ENCODE data around the gene PHKB.

Gene PHKB

DNA sequence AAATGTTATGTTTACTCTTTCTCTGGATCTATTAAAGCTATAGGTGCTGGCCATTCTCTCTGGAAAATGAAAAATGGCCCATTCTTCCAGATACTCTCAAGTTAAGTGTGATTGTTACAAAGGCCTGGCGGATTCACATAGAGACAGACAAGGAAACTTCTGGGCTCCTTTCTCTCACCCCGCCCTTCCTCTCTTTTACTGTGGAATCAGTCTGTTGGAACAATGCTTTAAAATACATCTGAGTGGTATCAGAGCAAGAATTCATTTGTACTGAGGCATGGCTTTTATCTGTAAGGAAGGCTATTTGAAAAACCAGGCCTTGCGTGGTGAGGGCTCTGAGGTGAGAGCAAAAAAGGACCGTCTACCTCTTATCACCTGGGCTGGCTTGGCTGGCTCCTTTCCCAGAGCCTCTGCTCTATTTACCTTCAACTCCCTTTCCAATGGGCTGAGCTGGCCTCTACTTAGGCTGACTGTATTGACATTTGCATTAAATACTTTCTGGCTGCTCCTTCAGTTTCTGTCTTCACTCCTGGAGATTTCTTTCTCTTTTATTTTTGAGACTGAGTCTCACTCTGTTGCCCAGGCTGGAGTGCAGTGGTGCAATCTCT is 274.0 kb downstream of the PHKB start:
- DNase-seq (ENCODE audit: low read depth): peak; percentile 76
- H3K4me3 ChIP-seq (ENCODE audit: low read depth, low read length): no peak overlapping the region
- TF ChIP-seq, protein P1, sequence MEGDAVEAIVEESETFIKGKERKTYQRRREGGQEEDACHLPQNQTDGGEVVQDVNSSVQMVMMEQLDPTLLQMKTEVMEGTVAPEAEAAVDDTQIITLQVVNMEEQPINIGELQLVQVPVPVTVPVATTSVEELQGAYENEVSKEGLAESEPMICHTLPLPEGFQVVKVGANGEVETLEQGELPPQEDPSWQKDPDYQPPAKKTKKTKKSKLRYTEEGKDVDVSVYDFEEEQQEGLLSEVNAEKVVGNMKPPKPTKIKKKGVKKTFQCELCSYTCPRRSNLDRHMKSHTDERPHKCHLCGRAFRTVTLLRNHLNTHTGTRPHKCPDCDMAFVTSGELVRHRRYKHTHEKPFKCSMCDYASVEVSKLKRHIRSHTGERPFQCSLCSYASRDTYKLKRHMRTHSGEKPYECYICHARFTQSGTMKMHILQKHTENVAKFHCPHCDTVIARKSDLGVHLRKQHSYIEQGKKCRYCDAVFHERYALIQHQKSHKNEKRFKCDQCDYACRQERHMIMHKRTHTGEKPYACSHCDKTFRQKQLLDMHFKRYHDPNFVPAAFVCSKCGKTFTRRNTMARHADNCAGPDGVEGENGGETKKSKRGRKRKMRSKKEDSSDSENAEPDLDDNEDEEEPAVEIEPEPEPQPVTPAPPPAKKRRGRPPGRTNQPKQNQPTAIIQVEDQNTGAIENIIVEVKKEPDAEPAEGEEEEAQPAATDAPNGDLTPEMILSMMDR (IDR thresholded peaks at IDR 0.05; ENCODE audit: control insufficient read depth, extremely low read depth, insufficient read depth): no peak

DNA sequence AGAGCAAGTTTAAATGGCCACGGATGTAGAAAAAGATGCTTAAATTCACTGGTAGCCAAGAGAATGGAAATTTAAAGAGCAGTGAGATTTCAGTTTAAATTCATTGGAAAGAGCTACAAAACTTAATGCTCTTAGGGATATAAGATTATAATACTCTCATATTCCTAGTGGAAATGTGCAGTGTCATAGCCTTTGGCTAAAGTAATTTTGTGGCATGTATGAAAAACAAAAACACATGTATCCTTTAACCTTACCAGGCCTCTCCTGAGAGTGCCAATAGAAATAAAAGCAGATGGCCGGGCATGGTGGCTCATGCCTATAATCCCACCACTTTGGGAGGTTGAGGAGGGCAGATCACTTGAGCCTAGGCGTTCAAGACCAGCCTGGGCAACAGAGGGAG is 289.2 kb downstream of the PHKB start:
- H3K4me3 ChIP-seq (ENCODE audit: low read depth, low read length): no peak overlapping the region
- no peak for DNase-seq (ENCODE audit: low read depth)
- TF ChIP-seq, protein P1 (IDR thresholded peaks at IDR 0.05; ENCODE audit: control insufficient read depth, extremely low read depth, insufficient read depth): no peak
